ENCODE measurements around the gene PDGFD.

GRCh38 chr11:103953797-103954486 lies 210.0 kb downstream of the PDGFD start:
- TF ChIP-seq FOXM1 (IDR thresholded peaks at IDR 0.05; ENCODE audit: low read depth) (no peak), CTCF (IDR thresholded peaks at IDR 0.05) (no peak), EZH2phosphoT487 (IDR thresholded peaks at IDR 0.05; ENCODE audit: borderline replicate concordance, low read depth) (no peak), RAD21 (IDR thresholded peaks at IDR 0.05; ENCODE audit: low read length) (no peak)
